Hepatocyte (in vitro differentiated cells): Measurements from ENCODE around the gene AK2. TPM values are rescaled to one million over a fixed set of nuclear protein-coding genes. Genes with fewer than 3 reads are reported as not detected.

ENCODE experiments used
- DNase-seq: peaks from one replicate; pipeline ENCODE4 v3.0.0-alpha.2; 2016; ENCODE audit warnings: low spot score
- H2AFZ ChIP-seq: fragments of 200-600 bp; sonication (generic); 2 replicates; pipeline ENCODE4 v1.6.0; 2016; ENCODE audit warnings: antibody characterized with exemption, mild to moderate bottlenecking
- H3K27ac ChIP-seq: fragments of 200-600 bp; sonication (generic); 2 replicates; pipeline ENCODE4 v1.5.1; 2016; ENCODE audit warnings: mild to moderate bottlenecking
- H3K27me3 ChIP-seq: fragments of 200-600 bp; sonication (generic); 2 replicates; pipeline ENCODE4 v1.6.1; 2016
- H3K36me3 ChIP-seq: fragments of 200-600 bp; sonication (generic); replicated peaks from 2 replicates; pipeline ENCODE4 v1.5.1; 2016; ENCODE audit warnings: low read depth; ENCODE audit not compliant: insufficient read depth
- H3K4me1 ChIP-seq: fragments of 200-600 bp; sonication (generic); 2 replicates; pipeline ENCODE4 v1.5.1; 2016; ENCODE audit warnings: mild to moderate bottlenecking, moderate library complexity; ENCODE audit not compliant: insufficient read depth
- H3K4me2 ChIP-seq: fragments of 200-600 bp; sonication (generic); 2 replicates; pipeline ENCODE4 v1.6.0; 2016
- H3K4me3 ChIP-seq: fragments of 200-600 bp; sonication (generic); 2 replicates; pipeline ENCODE4 v1.5.1; 2016; ENCODE audit warnings: mild to moderate bottlenecking
- H3K79me2 ChIP-seq: fragments of 200-600 bp; sonication (generic); 2 replicates; pipeline ENCODE4 v1.6.0; 2017; ENCODE audit warnings: mild to moderate bottlenecking
- H3K9me2 ChIP-seq: fragments of 200-600 bp; sonication (generic); replicated peaks from 2 replicates; pipeline ENCODE4 v1.6.0; 2017; ENCODE audit warnings: mild to moderate bottlenecking; ENCODE audit not compliant: insufficient read depth
- H3K9me3 ChIP-seq: fragments of 200-600 bp; sonication (generic); 2 replicates; pipeline ENCODE4 v1.5.1; 2016; ENCODE audit warnings: low read depth, mild to moderate bottlenecking
- H4K20me1 ChIP-seq: fragments of 200-600 bp; sonication (generic); 2 replicates; pipeline ENCODE4 v1.6.0; 2016; ENCODE audit warnings: mild to moderate bottlenecking; ENCODE audit not compliant: insufficient read depth, poor library complexity, severe bottlenecking
- EZH2 ChIP-seq: fragments of 200-600 bp; sonication (generic); IDR thresholded peaks from 2 replicates; pipeline ENCODE4 v1.6.1; 2016; ENCODE audit warnings: antibody characterized with exemption, mild to moderate bottlenecking, borderline replicate concordance
- EZH2phosphoT487 ChIP-seq: fragments of 200-600 bp; sonication (generic); IDR thresholded peaks from one replicate; pipeline ENCODE4 v1.6.1; 2018; ENCODE audit warnings: antibody characterized with exemption, mild to moderate bottlenecking, low read depth, moderate library complexity; ENCODE audit not compliant: unreplicated experiment, severe bottlenecking
- WGBS: methylation state at CpG from one replicate; pipeline ENCODE4 v1.1.6; 2016; ENCODE audit warnings: low lambda C conversion rate; ENCODE audit errors: missing lambda C conversion rate; 5-methylcytosine and 5-hydroxymethylcytosine counted together
- polyA plus RNA-seq: library from polyadenylated mRNA; unstranded; fragments of >200 nt; fragmentation: Nextera tagmentation; extraction: Ambion mirVana; gene quantifications from 2 replicates; pipeline ENCODE4 v1.2.1, GENCODE V29; 2016
- total RNA-seq: library from RNA; depleted of rRNA; stranded (reverse); fragments of >200 nt; gene quantifications from 2 replicates; pipeline ENCODE4 v1.2.3, GENCODE V29; 2014
- TF ChIP-seq, protein P1 (sequence below): fragments of 200-600 bp; sonication (generic); IDR thresholded peaks from 2 replicates; pipeline ENCODE4 v1.5.1; 2016; ENCODE audit warnings: antibody characterized with exemption, mild to moderate bottlenecking; ENCODE audit not compliant: poor library complexity

AK2 gene
- total and polyA plus RNA-seq, 2 experiments from 2014 or later: 120 to 147 TPM

DNA sequence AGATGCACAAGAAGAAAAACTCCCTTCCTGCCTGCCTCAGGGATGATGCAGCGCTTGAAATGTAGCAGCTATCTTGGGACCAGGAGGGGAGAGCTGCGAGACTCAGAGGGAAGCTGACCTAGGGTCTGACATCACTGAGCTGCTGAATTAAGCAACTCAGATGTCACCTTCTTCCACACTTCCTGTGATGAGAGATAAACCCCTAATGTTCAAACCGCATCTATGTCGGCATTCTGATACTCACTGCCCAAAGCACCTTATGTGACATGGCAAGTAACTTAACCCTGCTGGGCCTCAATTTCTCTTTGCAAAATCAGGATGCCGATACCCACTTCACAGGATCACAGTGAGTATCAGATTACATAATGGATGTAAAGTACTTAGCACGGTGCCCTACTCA is 9.1 kb upstream of the AK2 start:
- Histone ChIP-seq H3K27ac (no peak overlapping the region), H3K36me3 (no peaks in the 10 kb centered on the region), H3K4me2 (no peak overlapping the region), H3K9me2 (no peaks in the 10 kb centered on the region), H3K4me3 (no peak overlapping the region), H4K20me1 (no peaks in the 10 kb centered on the region), H3K9me3 (no peaks in the 10 kb centered on the region), H3K79me2 (no peaks in the 10 kb centered on the region), H2AFZ (no peak overlapping the region), H3K27me3 (no peaks in the 10 kb centered on the region), H3K4me1 (peaks cover 5% of the 10 kb centered on the region)
- no peak for DNase-seq
- TF ChIP-seq EZH2 (no peak), EZH2phosphoT487 (no peak)
- TF ChIP-seq, protein P1, sequence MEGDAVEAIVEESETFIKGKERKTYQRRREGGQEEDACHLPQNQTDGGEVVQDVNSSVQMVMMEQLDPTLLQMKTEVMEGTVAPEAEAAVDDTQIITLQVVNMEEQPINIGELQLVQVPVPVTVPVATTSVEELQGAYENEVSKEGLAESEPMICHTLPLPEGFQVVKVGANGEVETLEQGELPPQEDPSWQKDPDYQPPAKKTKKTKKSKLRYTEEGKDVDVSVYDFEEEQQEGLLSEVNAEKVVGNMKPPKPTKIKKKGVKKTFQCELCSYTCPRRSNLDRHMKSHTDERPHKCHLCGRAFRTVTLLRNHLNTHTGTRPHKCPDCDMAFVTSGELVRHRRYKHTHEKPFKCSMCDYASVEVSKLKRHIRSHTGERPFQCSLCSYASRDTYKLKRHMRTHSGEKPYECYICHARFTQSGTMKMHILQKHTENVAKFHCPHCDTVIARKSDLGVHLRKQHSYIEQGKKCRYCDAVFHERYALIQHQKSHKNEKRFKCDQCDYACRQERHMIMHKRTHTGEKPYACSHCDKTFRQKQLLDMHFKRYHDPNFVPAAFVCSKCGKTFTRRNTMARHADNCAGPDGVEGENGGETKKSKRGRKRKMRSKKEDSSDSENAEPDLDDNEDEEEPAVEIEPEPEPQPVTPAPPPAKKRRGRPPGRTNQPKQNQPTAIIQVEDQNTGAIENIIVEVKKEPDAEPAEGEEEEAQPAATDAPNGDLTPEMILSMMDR: no peak
- WGBS: 64% methylated on average over 6 of the region's 6 CpGs

DNA sequence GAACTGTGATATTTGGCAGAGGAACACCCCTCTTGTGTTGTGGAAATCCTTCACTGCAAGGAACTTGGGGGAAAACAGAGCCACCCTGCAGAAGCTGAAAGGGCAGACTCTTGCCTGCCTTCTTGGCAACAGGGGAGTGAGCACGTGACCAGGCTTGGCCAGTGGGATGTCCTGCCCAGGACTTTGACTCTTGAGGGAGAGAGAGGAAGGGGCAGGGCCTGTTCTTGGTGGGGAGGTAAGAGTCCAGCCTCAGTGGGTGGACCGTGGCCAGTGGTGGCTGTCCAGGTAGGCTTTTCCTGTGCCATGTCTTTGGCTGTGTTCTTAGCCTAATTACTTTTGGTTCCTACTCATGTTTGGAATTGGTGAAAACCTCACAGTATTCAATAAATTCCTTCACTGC is 8.6 kb upstream of the AK2 start:
- H3K79me2 ChIP-seq: no peaks in the 10 kb centered on the region
- no peaks in the 10 kb centered on the region for H4K20me1 ChIP-seq
- H3K4me1 ChIP-seq: peaks cover 5% of the 10 kb centered on the region
- no peak overlapping the region for H3K27ac ChIP-seq
- no peak overlapping the region for H3K4me3 ChIP-seq
- 56% methylated on average over 2 of the region's 2 CpGs for WGBS
- peak; percentile 42 for DNase-seq
- H3K9me2 ChIP-seq: no peaks in the 10 kb centered on the region
- H2AFZ ChIP-seq: no peak overlapping the region
- H3K36me3 ChIP-seq: no peaks in the 10 kb centered on the region
- H3K4me2 ChIP-seq: no peak overlapping the region
- TF ChIP-seq, protein P1: no peak
- TF ChIP-seq EZH2 (no peak), EZH2phosphoT487 (no peak)
- H3K9me3 ChIP-seq: no peaks in the 10 kb centered on the region
- H3K27me3 ChIP-seq: no peaks in the 10 kb centered on the region

DNA sequence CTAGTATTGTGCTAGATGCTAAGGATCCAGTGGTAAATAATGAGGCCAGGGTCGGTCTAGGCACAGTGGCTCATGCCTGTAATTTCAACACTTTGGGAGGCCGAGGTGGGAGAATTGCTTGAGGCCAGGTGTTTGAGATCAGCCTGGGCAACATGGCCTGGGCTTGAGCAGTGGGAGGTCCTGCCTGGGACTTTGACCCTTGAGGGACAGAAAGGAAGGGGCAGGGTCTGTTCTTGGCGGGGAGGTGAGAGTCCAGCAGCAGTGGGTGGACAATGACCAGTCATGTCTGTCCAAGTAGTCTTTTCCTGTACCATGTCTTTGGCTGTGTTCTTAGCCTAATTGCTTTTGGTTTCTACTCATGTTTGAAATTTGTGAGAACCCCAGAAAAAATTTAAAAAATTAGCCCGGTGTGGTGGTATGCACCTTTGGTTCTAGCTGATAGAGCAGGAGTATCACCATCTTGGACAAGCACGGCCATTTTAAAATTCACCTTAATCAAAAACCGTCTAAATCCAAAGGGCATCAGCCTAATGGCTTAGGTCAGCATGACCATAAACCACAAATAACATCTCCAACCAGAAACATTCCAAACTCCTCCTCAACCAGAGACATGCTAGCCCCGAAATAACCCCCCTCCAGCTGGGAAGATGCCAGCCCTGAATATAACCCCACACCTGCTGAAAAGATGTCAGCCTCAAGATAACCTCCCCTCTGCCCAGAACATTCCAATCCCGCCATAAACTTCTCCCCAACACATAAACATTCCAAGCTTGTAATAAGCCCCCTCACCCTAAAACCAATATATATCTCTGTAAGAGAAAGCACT is 6.8 kb upstream of the AK2 start:
- 67% methylated on average over 8 of the region's 8 CpGs for WGBS
- Histone ChIP-seq H3K9me2 (no peaks in the 10 kb centered on the region), H2AFZ (no peak overlapping the region), H4K20me1 (no peaks in the 10 kb centered on the region), H3K27me3 (no peaks in the 10 kb centered on the region), H3K27ac (no peak overlapping the region), H3K79me2 (no peaks in the 10 kb centered on the region), H3K4me1 (peaks cover 5% of the 10 kb centered on the region), H3K9me3 (no peaks in the 10 kb centered on the region), H3K36me3 (no peaks in the 10 kb centered on the region), H3K4me2 (no peak overlapping the region), H3K4me3 (no peak overlapping the region)
- no peak for DNase-seq
- no peak for TF ChIP-seq EZH2
- no peak for TF ChIP-seq EZH2phosphoT487
- TF ChIP-seq, protein P1: no peak
